Stimulated activated CD8-positive, alpha-beta memory T cell treated with anti-CD3 and anti-CD28 coated beads, Interleukin-15, amount 100 ng/mL, for 24 hours (primary cell): ENCODE results near the gene TMEM184A.
"Not testable (repeated sequence)": the region's sequence is repeated elsewhere in the genome, so short reads cannot be mapped to it uniquely, and the experiment has no call there.

Experiments used
- DNase-seq: peaks from one replicate; pipeline ENCODE4 v3.0.0-alpha.2; 2020; ENCODE audit warnings: low read depth

Gene TMEM184A

DNA sequence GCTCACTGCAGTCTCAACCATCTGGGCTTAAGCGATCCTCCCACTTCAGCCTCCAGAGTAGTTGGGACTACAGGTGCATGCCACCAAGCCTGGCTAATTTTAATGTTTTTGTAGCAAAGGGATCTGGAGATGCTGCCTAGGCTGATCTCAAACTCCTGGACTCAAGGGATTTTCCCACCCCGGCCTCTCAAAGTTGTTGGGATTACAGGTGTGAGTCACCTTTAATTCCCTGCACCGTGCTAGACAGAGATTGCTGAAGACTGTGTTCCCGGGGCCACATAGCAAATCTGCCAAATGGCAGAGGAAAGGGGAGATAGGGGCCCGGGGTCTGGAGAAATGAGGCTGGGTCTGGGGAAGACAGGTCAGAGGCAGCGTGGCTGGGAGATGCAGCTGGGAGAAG is 34.5 kb upstream of the TMEM184A start:
- no peak for DNase-seq

DNA sequence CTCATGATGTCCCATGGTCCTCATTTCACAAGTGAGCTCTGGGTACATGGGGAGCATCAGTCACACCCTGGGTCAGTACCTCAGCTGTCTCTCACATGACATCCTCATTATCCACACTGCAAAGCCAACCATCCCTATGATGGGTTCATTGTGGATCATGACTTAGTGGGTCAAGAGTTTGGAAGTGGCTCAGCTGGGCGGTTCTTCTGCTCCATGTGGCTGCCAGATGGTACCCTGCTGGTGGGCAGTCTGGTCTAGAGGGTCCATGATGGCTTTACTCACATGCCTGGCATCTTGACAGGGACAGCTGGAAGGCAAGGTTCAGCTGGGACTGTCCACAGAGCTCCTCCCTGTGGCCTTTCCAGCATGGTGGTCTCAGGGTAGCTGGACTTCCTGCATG is 33.0 kb upstream of the TMEM184A start:
- DNase-seq = no peak

DNA sequence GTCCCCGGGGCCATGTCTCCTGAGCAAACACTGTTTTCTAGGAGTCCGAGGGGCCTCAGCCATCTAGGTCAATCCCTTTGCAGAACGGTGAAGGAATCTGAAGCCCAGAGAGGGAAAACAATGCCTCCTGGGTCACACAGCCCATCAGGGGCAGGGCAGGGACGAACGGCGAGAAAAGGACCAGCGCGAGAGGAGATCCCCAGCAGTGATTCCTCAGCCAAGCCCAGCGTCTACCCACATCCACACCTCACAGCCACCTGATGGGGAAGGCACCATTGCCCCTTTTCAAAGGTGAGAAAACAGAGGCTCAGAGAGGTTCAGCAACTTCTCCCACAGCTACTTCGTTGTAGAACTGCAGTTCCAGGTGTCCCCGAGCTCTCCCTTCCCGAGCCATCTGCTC is 31.7 kb upstream of the TMEM184A start:
- no peak for DNase-seq

DNA sequence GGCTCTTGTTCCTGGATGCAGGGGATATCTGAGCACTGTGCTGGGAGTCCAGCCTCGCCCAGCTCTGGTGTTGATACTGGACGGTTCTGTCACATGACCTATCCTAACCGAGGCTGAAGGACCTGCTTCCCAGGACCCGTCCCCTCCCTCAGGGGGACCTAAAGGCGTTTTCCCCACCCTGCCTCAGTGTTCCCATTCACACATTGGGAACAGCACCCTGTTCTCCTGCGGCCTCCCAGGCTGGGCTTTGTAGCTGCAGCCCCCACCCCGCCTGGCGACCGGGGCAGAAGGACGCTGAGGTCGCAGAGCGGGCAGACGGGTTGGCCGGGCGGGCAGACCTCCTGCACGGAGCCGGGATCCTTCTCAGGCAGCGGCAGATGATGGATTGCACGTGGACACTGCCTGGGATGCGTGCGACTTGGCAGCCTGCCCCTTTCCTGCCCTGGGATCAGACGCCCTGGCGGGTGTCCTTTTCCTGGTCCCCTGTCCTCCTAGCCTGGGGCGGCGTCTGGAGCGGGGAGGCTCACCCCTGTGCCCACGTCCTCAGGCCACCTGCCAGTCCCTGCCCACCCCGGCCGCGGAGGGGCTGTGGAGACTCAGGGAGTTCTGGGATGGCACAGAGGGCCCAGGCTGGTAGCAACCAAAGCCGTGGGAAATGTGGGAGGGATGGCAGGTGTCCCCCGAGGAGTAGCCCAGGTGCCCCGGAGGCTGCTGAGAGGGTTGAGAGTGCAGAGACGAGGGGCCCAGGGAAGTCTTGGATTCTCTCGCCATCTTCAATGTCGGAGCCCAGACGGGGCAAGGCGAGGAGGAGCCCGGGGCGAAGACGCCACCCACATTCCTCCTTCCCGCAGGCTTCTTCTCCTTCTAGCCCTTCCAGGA is 31.1 kb upstream of the TMEM184A start:
- no peak for DNase-seq

DNA sequence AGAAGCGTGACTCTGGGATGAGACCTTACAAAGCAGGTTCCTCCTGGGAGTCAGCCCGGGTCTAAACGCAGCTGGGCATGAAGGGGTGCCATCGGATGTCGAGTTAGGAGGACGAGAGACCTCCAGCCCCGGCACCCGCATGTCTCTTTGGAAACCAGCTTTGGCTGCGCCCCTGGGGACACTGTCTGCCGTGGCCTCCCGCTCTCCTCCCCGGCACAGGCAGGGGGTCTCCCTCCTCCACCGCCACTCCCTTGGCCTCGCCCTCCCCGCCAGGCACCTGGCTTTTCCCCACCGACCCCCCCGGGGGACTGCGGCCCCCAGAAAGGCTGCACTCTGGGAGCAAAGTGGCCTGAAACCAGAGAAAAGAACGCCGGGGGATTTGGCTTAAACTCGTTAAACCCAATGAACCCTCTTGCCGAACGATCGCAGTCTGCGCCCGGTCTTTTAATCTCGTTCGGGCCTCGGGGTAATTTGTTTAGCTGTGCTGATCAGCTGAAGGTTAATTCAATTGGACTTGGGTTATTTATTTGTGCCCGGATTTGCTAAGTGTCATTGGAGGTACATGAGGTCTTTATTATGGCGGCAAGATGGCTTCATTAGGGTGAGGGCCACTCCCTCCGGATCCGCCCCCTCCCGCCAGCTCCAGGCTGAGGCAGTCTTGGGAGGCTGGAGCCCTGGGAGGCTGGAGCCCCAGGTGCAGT is 30.3 kb upstream of the TMEM184A start:
- DNase-seq = no peak

DNA sequence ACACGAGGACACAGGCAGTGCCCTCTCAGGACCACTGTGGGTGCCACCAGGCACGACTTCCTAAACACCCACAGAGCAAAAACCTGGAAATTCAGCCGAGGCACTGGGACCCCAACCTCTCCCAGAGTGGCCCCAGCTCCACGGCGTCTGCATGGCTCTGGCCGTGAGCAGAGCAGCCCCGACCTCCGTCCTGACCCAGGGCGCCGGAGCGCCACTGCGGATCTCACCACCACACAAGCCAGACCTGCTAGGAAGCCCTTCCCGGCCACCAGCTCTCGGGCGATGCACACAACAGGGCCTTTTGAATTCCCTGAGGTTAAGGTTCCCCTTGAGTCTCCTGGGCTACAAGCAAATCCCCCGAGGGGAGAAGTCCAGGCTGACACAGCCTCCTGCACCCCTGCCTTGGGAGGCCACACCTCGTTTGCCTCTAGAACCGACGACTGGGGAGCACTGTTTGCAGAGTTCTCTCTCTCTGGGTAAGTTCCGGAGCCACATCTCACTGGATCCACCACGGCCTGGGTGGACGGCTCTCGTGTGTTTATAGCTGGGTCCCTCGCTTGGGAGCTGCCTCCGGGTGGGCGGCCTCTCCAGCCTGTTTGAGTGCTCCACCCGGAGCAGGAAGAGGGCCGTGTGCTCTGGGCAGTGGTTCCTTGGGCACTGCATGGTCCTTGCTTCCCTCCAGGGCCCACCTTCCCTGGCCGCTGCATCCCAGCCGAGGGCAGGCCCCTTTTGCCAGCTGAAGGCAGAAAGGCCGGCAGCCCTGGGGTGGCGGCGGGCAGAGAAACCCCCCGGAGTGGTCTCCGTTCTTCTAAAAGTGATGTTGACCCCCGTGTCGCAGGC is 29.4 kb upstream of the TMEM184A start:
- DNase-seq = no peak

DNA sequence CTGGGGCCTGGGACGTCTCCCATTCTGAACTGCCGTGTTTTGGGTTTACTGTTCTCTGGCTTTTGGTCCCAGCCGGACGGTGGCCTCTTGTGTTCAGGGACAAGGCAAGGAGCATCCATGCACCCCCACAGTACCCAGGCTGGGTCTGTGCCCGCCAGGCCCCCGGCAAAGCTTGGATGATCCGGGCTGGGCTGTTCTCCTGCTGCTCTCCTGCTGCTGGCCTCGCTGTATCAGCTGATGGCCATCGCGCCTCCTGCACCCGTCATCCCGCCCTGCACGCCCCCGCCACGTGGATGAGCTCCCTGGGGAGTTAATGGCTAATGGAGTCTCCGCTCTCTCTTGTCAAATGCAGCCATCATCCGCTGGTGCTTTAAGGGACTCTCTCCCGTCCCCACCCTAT is 28.7 kb upstream of the TMEM184A start:
- no peak for DNase-seq

DNA sequence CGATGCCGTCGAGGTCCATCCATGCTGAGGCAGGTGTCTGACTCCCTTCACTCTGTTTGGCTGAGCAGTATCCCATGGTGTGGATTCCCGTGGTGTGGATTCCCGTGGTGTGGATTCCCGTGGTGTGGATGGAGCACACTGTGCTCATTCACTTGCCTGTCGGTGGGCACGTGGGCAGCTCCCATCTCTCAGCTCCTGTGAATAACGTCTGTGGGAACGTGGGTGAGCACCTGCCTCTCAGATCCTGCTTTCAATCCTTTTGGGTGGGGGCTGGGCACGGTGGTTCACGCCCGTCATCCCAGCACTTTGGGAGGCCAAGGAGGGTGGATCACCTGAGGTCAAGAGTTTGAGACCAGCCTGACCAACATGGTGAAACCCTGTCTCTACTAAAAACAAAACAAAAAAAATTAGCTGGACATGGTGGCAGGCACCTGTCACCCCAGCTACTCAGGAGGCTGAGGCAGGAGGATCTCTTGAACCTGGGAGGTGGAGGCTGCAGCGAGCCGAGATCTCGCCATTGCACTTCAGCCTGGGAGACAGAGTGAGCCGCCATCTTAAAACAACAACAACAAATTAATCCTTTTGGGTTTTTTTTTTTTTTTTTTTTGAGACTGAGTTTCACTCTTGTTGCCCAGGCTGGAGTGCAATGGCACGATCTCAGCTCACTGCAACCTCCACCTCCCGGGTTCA is 27.4 kb upstream of the TMEM184A start:
- not testable (repeated sequence) for DNase-seq

DNA sequence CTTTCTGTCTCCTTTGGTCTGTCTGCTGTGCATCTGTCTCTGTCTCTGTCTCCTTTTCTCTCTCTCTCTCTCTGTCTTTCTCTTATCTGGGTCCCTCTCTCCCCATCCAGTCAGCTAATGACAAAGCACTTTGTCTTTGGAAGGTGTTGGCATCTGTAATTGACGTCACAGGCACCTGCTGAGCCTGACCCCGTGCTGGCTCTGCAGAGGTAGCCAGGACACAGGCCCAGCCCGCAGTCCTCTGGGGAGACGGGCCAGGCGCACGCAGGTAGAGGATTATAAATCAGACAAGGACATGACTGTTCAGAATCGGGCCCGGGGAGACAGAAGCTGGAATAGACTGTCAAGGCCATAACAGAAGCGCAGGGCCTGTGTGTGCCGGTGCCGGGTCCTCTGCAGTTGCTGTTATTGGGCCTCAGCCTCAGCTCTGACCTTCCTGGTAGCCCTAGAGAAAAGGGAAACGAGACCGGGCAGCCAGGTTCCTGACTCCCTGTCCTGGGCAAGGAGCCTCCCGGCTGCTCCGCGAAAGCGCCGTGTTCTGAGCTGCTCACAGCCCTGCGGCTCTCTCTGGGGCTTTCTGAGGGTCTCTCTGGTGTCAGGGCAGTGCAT is 24.5 kb upstream of the TMEM184A start:
- DNase-seq = no peak

DNA sequence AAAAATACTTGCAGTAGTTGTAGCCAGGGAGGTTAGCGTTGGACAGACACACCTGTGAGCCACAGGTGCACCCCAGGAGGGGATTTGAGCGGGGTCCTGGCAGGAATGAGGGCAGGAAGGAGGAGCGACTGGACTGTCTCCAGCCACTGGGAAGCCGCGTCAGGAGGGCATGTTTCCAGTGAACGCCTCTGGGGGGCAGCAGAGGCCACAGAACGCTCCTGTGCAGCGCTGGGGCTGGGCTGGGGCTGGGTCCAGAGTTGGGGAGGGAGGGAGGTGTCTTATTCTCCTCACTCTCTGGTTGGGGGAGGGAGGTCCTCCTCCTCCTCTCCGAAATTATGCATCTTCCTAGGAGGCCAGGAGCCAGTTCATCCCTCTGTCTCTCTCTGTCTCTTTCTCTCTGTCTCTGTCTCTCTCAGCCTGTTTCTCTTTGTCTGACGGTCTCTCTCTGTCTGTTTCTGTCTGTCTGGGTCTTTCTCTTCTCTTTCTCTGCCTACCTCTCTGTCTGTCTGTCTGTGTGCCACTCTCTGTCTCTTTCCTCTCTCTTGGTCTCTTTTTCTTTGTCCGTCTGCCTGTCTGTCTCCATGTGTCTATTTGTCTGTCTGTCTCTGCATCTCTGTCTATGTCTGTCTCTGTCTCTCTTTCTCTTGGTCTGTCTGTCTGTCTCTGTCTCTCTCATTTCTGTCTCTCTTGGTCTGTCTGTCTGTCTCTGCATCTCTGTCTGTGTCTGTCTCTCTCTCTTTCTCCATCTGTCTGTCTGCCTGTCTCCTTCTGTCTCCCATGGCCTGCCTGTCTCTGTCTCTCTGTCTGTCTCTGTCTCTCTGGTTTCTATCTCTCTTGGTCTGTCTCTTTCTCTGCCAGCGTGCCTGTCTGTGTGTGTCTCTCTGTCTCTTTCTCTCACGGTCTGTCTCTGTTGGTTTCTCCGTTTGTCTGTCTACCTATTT is 23.7 kb upstream of the TMEM184A start:
- peak; percentile 49 for DNase-seq

DNA sequence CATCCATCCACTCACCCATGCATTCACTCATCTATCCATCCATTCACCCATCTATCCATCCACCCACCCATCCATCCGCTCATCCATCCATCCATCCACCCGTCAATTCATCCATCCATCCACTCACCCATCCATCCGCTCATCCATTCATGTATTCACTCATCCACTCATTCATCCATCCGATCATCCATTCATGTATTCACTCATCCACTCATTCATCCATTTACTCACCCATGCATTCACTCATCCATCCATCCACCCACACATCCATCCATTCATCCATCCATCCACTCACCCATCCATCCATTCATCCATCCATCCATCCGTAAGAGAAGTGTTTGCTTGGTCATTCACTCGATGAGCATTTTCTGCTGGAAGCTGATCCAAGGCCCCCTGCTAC is 22.5 kb upstream of the TMEM184A start:
- DNase-seq = no peak

DNA sequence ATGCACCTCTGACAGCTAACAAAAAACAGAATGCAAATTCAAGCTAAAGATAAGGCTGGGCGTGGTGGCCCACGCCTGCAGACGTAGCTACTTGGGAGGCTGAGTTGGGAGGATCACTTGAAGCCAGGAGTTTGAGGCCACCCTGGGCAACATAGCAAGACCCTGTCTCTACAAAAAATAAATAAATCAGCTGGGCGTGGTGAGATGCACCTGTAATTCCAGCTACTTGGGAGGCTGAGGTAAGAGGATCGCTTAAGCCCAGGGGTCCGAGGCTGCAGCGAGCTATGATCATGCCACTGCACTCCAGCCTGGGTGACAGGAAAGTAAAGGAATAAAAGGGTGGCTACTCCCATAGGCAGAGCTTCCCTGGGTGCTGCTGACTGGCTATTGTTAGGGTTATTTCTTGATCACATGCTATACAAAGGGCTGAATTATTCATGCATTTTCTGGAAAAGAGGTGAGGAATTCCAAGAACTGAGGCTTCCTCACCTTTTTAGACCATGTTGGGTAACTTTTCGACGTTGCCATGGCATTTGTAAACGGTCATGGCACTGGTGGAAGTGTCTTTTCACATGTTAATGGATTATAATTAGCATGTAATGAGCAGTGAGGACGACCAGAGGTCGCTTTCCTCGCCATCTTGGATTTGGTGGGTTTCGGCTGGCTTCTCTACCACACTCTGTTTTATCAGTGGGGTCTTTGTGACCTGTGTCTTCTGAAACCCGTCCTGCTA is 20.7 kb upstream of the TMEM184A start:
- no peak for DNase-seq

DNA sequence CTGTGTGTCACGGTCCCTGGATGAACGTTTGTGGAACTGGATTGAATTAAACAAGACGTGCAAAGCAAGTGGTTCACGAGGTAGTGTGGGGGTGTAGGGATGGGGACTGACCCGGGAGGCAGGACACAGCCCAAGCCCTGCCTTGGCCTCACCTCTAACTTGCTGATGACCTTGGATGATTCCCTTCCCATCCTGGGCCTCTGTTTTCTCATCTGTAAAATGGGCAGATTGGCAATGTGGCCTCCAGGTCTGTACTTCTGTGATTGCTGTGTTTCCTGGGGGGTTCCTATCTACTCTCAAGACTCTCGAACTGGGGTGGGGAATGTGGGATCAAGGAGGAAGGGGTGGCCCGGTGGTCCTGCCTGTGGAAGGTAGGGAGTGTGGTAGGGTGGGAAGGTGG is 19.8 kb upstream of the TMEM184A start:
- DNase-seq = no peak

DNA sequence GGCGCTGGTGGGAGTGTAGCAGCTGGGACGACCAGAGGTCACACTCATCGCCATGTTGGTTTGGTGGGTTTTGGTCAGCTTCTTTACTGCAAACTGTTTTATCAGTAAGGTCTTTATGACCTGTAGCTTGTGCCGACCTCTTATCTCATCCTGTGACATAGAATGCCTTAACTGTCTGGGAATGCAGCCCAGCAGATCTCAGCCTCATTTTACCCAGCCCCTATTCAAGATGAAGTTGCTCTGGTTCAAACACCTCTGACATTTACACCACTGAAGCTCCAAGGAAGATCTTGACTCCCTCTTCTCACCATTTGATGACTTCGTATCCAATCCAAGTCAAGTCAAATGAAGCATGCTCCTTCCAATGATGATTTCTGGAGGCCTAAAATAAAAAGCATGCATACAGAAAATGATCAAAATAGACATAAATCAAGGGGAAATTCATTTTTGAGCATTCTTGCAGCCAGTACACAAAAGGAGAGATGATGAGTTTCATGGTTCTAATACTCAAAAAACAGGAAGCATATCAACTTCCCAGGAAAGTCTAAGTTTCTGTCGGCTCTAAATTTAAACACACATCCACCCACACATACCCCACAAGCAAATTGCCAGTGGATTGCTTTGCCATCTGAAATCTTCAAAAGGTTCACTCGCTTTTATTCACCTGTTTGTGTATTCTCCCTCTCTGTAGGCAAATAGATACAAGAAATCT is 16.3 kb upstream of the TMEM184A start:
- DNase-seq = no peak

DNA sequence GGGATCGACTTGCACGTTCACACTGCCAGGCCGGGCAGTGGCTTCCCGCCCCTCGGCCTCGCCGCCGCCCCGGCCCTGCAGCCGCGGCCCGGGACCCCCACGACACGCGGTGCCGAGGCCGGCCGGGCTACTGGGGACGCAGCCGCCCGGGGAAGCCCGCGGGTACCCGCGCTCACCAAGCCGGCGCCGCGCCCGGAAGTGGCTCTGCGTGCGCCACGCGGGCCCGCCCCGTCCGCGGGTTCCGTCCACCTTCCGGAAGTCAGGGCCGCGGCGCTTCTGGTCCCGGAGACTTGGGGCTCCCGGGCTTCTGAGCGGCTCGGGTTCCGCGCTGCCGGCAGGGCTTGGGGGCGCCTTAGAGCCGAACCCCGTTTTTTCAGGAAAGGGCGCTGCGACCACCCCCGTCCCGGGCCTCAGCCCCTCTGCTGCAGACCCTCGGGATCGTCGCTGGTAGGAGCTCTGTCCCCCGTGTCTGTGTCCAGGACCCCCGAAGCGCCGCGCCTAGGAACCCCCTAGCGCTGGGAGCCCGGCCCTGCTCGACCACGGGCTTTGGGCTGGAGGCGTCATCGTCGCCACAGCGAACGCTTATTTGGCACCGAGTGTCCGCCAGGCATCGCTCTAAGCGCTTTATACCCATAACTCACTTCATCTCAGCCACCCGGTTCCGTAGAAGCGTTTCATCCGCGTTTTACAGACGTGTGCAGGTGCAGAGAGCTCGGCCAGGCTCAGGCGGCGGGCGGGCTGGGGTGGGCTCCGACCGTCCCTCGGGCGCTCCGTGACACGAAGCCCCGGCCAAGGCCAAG is 14.0 kb upstream of the TMEM184A start, which contains the start of gene PSMG3:
TSS of gene PSMG3 (minus strand) at position 200 of the 800 bp plus-strand sequence. CDS start 693 bp downstream, outside the sequence.
- DNase-seq = peak; percentile 81

DNA sequence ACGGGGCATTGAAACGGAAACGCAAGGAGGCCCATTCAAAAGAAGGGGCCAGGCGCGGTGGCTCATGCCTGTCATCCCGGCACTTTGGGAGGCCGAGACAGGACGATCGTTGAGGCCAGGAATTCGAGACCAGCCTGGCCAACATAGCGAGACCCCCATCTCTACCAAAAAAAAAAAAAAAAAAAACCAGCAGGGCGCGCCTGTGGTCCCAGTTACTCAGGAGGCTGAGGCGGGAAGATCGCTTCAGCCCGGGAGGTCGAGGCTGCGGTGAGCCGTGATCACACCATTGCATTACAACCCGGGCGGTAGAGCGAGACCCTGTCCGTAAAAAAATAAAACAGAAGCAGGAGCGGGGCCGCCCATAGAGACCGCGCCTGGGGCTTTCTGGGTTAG is 13.4 kb upstream of the TMEM184A start:
- DNase-seq = no peak

DNA sequence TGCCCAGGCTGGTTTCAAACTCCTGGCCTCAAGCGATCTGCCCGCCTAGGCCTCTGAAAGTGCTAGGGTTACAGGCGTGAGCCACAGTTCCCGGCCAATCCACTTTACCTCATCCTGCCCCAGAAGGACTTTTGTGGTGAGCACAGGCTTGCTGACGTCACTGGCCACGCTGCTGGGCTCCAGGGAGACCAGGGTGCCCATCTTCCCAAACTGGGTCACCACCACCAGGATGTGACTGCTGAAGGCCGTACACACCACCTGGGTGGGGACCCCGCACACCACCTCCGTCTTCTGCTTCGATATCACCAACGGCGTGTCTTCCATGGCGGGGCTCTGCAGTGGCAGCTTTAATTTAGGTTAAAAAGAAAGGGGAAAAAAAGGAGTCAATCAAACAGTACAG is 13.0 kb upstream of the TMEM184A start:
- no peak for DNase-seq

DNA sequence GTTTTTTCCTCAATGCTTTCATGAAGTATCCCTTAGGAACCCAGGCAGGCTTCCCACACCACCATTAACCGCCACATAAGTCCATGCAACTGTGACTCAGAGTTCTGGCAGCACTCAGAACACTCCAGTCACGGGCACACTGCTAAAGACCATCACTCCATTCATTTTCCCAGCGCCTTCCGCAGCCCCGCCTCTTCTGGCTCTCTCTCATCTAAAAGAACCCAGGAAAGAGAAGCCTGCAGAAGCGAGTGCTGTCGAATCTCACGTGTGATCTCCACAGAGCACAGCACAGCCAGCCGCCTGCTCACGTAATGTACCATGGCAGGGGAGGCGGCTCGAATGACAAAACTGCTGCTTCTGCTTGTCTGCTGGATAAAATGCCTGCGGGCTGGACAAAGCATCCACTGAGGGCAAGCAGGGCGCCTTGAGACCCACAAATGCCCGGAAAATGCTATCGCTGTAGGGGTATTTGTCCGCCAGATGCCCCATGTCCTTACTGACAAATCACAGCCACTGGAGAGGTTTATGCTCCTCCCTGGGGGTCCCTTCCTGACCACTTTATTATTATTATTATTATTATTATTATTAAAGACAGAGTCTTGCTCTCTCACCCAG is 12.0 kb upstream of the TMEM184A start:
- DNase-seq = no peak
